Stimulated activated CD4-positive, alpha-beta T cell treated with anti-CD3 and anti-CD28 coated beads, Interleukin-4, amount 100 ng/mL, for 4 hours (primary cell): ENCODE results near the gene FRAS1.

Experiments
- DNase-seq, 2 experiments: peaks; one replicate each; pipeline ENCODE4 v3.0.0-alpha.2; 2020

FRAS1 gene

DNA sequence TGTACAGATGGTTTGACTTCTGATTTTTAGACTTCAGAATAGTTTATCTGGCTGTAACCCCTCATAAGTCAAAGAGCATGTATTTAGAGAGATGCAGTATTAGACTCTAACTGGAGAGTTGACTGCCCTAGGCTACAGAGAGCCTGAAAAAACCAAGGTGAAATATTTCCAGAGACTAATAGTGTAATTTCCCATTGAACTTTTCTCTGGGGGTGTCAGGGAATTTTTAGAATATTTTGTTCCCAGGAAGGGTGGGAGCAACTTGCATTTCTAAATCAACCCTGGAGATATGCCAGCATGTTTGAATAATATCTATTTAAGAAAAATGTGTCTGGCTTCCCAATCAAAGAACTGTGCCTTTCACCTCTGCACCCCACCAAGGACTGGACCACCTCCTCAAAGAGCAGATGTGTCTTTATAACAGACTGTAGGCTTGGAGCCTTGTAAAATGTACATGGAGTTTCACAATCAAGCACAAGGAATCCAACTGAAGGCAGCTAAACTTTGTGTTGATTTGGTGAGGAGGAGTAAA, 496.5 kb downstream of the FRAS1 start:
- DNase-seq = no peak

DNA sequence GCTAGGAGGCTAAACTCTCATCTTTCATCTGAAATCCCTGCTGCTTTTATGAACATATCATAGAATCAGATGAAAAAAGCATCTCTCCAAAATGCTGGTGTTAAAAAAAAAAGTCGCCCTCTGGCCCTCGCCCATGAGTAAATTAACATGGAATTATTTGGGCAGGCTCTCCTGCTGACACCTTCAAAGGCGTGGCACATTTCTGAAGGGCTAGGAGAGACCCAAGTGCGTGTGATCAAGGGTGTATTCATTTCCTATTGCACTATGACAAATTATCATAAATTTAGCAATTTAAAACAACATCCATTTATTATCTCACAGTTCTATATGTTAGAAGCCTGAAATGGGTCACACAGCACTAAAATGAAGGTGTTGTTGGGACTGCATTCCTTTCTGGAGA, 499.5 kb downstream of the FRAS1 start:
- no peak for DNase-seq

GRCh38 chr4:78557841-78558240, 500.7 kb downstream of the FRAS1 start:
- DNase-seq = no peak

GRCh38 chr4:78558410-78558809, 501.3 kb downstream of the FRAS1 start:
- DNase-seq = no peak

DNA sequence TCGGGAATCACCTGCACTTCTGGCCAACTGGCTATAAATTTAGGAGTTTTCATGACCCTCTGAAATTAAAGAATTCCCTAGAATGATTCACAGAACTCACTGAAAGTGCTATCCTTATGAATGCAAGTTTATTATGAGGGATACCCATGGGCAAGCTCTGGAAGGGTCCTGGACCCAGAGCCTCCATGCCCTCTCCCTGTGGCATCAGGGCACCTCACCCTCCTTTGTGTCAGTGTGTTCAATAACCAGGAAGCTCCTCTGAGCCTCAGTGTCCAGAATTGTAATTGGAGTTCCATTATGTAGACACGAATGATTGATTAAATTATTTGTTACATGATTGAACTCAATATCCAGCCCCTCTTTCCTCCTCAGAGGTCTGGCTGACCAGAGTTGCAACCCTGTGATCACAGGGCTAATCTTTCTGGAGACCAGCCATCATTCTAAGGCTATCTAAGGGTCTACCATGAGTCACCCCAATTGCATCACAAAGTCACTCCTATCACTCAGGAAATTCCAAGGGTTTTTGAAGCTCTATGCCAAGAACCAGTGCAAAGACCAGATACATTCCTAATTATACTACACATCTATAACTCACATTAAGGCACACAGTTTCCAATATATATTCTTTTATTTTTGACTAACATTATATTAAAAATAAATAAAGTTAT, 503.3 kb downstream of the FRAS1 start:
- no peak for DNase-seq

DNA sequence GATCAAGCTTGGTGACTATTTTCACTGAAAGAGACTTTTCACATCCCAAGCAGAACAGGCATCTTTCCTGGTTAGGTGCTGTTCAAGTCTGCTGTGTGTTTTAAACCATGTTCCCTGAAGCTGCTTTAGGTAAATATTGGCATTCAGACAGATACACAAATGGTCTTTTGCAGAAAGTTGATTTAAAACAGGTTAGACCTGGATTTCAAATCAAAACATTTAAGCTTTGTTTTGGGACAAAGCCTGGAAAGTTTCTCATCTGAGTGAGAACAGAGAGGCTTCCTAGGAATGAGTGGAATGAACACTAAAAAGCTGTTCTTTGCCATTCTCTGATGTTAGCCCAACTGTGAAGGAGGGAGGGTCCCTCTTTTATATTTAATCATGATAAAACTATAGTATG, 504.6 kb downstream of the FRAS1 start:
- no peak for DNase-seq

- no peak for DNase-seq
Observed at GRCh38 chr4:78562687-78563086, 505.6 kb downstream of the FRAS1 start.

DNA sequence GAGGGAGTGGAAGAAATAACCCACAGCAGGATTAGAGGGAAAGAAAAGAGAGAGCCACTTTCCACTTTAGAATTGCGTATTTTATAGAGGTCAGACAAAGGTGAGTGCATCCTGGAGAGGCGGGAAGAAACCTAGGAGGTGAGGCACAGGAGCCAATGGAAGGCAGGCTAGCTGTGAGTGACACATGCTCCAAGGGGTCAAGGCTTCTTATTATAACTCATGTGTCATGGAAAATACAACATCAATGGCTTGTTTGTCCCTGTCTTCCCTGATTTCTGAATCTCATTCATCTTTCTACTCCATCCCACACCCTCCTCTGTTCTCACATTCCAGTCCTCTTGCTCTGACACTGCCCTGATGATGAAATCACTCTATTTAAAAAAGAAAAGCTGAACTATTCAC, 508.8 kb downstream of the FRAS1 start:
- DNase-seq = no peak

GRCh38 chr4:78566834-78567499, 509.8 kb downstream of the FRAS1 start:
- DNase-seq = no peak

DNA sequence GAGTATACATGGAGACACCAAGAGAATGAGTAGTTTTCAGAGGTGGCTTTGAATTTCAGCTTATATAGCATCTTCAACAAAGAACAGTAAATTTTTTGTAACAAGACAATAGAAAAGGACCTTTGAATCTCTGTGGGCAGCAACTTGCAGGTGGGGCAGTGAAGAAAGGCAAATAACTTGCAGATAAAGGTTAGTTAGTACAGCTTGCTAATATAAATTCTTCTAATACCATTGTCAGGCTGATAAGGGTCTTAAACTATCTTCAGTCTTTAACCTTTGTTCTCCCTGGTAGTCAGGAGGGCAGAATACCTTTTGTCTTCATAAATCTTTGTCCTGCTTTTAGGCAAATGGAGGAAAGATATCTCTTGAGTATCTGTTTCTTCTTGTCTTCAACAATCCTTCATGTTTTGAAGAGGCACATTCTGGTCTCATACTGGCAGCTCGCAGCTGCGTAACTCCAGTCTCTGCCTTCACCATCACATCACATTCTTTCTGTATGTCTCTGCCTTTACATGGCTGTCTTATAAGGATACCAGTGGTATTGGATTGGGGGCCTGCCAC, 510.5 kb downstream of the FRAS1 start:
- no peak for DNase-seq

DNA sequence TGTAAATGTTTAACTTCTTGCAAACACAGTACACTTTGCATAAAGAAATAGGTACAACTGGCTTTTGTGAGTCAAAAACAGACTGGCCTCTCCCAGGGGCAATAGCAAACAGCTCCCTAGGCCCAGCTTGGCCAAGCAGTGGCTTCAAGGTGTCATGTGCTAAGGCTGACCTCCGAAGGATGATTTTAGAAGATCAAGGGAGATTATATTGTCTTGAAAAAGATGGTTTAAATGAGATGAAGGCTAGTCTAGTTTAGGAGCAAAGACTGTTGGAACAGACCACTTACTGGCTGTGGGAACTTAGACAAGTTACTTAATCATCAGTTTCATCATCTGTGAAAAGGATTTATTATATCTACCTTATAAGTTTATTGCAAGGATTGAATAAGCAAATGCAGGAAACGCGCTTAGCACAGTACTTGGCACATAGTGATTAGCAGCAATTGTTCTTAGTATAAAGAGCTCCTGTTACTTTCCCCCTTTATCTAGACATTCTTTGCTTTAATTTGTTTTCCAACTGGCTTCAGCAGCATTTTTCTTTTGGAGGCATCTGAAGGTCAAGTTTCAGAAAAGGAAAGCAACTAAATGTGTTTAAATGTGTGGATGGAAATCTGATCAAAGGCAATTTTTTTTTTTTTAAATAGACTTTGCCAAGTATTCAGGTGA, 511.6 kb downstream of the FRAS1 start:
- no peak for DNase-seq

GRCh38 chr4:78569306-78569821, 512.2 kb downstream of the FRAS1 start:
- DNase-seq = no peak

DNA sequence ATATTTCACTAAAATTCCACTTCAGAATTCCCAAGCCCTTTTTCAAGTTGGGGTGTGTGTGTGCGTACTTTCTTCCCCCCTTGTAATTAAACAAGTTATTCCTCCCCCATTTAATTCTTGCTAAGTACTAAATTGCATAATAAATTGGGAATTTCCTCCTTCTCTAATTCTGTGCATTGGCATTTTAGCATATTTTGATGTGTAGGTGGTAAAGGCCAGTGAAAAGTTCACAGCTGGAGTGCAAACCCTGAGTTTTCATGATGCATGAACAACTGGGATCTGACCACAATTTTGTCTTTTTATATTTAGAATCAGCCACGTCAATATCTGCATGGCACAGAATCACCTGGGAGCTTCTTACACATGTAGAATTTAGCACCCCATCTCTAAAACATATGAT, 513.0 kb downstream of the FRAS1 start:
- DNase-seq = no peak

DNA sequence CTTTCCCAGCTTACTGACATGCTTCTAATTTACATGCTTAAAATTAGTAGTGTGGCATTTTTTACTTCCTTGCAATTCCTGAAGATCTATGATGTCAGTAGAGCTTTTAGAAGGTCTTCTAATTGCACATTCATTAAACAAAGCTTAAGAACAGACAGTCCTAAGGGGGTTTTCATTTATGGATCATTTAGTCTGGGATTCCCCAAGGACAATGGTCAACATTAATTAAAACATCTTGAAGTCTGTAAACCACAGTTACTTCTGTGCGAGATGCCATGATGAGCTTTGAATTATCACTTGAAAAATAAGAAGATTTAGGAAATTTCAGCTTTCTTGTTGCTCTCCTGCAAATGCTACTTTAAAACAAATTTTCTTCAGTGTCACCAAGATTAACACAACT, 514.7 kb downstream of the FRAS1 start:
- DNase-seq = no peak

DNA sequence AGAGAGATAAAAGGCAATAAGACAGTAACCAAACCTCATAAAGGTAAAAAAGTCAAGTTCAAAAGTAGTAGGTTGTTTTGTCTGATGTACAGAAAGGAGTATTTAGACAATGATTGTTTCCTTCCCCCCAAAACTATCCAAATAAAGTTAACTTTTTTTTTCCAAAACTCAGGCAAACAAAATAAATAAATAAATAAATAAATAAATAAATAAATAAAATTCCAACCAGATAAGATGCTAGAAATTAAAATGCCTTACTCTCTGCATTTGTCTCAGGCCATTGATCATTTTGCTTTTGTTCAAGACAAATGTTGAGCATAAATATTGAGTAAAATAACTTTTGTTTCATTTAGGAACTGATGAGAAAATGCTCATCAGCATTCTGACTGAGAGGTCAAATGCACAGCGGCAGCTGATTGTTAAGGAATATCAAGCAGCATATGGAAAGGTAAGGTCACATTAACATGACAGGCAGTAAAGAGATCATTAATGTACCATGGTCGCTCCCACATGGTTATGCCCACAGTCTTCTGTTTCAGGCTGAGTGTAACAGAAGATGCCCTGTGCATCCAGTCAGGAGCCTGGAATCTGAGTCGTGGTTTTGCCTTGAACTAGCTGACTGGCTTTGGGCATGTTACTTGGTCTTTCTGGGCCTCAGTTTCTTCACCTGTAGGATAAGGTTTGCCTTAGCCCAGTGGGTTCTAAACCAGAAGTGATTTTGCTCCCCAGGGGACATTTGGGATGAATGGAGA, 521.7 kb downstream of the FRAS1 start:
- DNase-seq = no peak

DNA sequence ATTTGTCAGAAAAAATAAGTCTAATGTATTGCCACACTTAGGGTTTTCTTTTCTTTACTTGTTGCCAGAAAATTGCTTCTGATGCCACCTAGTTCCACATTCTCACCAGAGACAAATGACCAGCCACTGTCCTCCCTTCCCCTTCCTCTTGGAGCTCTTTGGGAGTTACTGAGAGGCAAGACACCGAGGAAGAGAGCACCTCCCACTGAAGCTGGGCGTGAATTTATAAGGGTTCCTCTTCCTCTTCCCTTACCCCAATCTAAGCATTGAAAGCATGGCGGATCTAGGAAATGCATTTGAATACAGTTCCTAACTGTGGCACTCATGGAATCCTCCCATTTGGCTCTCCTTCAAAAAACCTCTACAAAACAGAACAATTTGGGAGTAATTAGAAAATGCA, 524.5 kb downstream of the FRAS1 start:
- DNase-seq = no peak

- no peak for DNase-seq
Observed at GRCh38 chr4:78584863-78585547, 527.9 kb downstream of the FRAS1 start.

DNA sequence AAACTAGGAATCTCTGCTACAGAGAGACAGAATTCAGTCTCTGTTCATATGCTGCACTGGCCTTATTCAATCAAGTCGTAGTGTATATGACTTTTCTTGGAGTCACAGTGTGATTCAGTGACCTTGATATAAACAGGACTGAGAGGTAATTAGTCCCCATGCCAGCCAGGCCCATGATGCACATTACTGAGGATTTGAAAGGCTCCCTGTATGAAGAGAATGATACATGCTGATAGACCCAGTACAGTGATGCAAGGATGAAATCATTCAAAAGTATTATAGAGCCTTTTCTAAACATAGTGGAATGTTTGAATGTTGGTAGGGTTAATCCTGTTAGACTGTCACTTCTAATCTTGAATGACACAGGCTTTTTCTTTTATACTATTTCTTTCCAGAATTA, 528.5 kb downstream of the FRAS1 start:
- no peak for DNase-seq

DNA sequence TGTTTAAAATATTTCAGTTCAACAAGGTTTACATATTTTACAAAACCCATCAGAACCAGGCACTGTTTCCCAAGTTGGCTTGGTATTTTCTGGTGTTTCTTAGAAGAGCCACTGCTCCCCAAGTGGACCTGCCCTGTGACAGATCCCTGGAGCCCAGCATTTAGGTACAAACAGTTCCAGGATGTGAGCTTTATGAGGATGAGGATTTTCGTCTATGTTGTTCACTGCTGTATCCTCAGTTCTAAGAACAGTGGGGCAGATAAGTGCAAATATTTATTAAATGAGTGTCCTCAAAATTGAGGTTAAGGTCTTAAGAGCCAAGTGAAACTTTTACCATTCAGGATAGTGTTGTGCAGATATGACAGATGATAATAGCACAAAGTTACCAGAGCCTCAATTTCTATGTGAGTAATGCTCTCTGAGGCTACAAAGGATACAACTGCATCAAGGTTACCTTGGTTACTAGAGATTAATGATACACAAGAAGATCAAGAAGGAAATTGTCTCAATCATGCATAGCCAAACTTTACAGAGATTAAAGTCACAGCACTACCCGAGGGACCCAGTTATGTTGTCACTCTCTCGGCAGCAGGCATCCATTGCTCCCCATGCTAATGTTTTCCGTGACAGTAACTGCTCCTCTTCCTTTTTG, 531.9 kb downstream of the FRAS1 start:
- no peak for DNase-seq

- no peak for DNase-seq
Observed at GRCh38 chr4:78591404-78591803, 534.3 kb downstream of the FRAS1 start.

DNA sequence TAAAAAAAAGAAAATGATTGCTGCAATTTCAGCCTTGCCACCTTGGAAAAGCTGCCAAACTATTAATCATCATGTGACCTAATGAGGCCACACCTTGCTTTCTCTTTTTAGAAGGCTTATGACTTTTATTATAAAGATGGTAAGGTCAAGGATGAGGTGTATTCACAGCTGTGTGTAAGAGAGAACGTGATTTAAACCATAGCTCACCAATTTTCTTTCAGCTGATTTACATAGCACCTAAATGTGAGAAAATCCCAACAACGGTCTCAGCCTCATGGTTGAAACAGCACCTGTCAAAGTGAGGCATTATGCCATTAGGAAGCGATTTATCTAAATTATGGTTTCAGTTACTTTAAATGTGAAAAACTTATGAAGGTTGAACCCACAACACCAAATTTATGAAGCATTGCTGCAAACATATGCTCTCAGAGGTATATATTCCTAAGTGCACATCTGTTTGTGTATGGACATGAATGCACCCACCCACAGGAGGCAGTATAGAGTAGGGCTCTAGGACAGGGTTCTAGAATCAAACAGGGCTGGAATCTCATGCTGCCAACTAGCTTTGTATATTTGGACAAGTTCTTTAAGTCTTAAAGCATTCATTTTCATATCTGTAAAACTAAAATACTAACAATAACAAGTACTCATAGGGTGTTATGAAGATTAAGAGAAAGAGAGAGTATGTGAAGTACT, 535.1 kb downstream of the FRAS1 start:
- DNase-seq = no peak
